GM20431 (cell line): ENCODE results near the gene TAF5L.
"Not testable (repeated sequence)": the region's sequence is repeated elsewhere in the genome, so short reads cannot be mapped to it uniquely, and the experiment has no call there.

ENCODE experiments used
- in situ Hi-C: fragments of 300-500 bp; cut with MseI, MboI; formaldehyde crosslinking; loops from one replicate; pipeline ENCODE4 v1.15.0; 2020; ENCODE audit warnings: low sequenced_read_pairs; ENCODE audit not compliant: unreplicated experiment

The TAF5L gene

GRCh38 chr1:229617351-229618100 lies 8.4 kb downstream of the TAF5L start:
- in situ Hi-C loops: loop anchor here (10.0 kb wide), 1 partner anchor 53 kb away; no protein-coding TSS in a partner anchor

- in situ Hi-C loops: loop anchor here (10.0 kb wide), 1 partner anchor 50 kb away; no protein-coding TSS in a partner anchor
Measured at GRCh38 chr1:229614701-229615100, 11.2 kb downstream of the TAF5L start.

GRCh38 chr1:229613938-229614337 lies 12.0 kb downstream of the TAF5L start:
- in situ Hi-C loops: loop anchor here (10.0 kb wide), 1 partner anchor 49 kb away; no protein-coding TSS in a partner anchor

- in situ Hi-C loops: no loop called here
Measured at GRCh38 chr1:229608590-229608989, 17.3 kb downstream of the TAF5L start.

- in situ Hi-C loops: no loop called here
Measured at GRCh38 chr1:229607370-229607769, 18.6 kb downstream of the TAF5L start.

- in situ Hi-C loops: no loop called here
Measured at GRCh38 chr1:229603371-229604005, 22.4 kb downstream of the TAF5L start.

GRCh38 chr1:229600229-229600628 lies 25.7 kb downstream of the TAF5L start:
- in situ Hi-C loops: no loop called here

GRCh38 chr1:229599218-229599954 lies 26.5 kb downstream of the TAF5L start:
- in situ Hi-C loops: no loop called here

GRCh38 chr1:229597877-229598276 lies 28.0 kb downstream of the TAF5L start:
- in situ Hi-C loops: no loop called here

GRCh38 chr1:229596925-229597699 lies 28.8 kb downstream of the TAF5L start:
- in situ Hi-C loops: no loop called here

GRCh38 chr1:229595876-229596275 lies 30.0 kb downstream of the TAF5L start:
- in situ Hi-C loops: not testable (repeated sequence)

GRCh38 chr1:229594227-229595008 lies 31.5 kb downstream of the TAF5L start:
- in situ Hi-C loops: no loop called here

- in situ Hi-C loops: no loop called here
Measured at GRCh38 chr1:229593800-229594199, 32.1 kb downstream of the TAF5L start.

- in situ Hi-C loops: no loop called here
Measured at GRCh38 chr1:229590119-229590518, 35.8 kb downstream of the TAF5L start.

GRCh38 chr1:229585338-229585737 lies 40.6 kb downstream of the TAF5L start:
- in situ Hi-C loops: no loop called here

- in situ Hi-C loops: no loop called here
Measured at GRCh38 chr1:229582715-229583114, 43.2 kb downstream of the TAF5L start.

- in situ Hi-C loops: no loop called here
Measured at GRCh38 chr1:229582011-229582694, 43.8 kb downstream of the TAF5L start.

GRCh38 chr1:229581485-229581884 lies 44.4 kb downstream of the TAF5L start:
- in situ Hi-C loops: no loop called here
